Measurements from ENCODE around the gene DKK1.
A peak's percentile ranks its signal among the peaks of the same experiment; 100 is the strongest.
"Not testable (repeated sequence)": the region's sequence is repeated elsewhere in the genome, so short reads cannot be mapped to it uniquely, and the experiment has no call there.

DKK1 gene

DNA sequence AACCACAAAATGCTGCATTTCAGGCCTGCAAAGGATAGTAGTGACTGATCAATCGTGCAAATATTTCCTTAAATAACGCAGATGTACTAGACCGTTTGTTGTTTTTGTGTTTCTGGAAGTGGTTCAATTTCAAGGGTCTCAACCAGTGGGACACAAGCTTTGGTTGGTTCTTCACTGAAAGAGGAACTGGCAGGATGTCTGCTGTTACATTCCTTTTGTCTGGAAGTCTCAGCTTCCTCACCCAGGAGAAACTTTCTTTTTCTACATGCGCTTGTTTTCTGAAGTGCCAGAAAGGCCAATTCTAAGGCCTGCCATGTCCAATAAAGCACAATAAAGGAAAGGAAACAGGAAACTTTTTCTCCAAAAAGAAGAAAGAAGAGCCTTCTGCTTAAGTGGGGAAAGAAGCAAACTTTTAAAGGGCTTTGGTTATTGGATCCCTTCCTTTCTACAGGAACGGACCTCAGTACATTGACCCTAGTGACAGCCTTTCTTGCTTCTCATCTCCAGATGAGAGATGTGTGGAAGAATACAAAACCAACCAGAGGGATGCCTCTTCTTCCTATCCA, 4.1 kb downstream of the DKK1 start:
- DNase-seq (ENCODE audit: low read depth), result peak; percentile 47

GRCh38 chr10:52318822-52319464, 4.9 kb downstream of the DKK1 start:
- DNase-seq (ENCODE audit: low read depth), result peak; percentile 92

GRCh38 chr10:52319926-52320325, 5.8 kb downstream of the DKK1 start:
- DNase-seq (ENCODE audit: low read depth), result no peak

- no peak for DNase-seq (ENCODE audit: low read depth)
These were observed 8.2 kb downstream of the DKK1 start for GRCh38 chr10:52322323-52322722.

DNA sequence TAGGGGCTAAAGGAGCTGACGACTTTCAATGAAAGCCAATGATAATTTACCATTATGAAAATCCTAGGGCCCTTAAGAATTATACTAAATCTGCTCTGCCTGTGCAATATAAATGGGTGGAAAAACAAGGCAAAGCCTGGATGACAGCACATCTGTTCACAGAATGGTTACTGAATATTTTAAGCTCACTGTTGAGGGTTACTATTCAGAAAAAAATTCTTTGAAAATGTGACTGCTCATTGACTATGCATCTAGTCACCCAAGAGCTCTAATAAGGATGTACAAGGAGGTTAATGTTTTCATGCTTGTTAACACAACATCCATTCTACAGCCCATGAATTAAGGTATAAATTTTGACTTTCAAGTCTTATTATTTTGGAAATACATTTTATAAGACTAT, 8.9 kb downstream of the DKK1 start:
- no peak for DNase-seq (ENCODE audit: low read depth)

DNA sequence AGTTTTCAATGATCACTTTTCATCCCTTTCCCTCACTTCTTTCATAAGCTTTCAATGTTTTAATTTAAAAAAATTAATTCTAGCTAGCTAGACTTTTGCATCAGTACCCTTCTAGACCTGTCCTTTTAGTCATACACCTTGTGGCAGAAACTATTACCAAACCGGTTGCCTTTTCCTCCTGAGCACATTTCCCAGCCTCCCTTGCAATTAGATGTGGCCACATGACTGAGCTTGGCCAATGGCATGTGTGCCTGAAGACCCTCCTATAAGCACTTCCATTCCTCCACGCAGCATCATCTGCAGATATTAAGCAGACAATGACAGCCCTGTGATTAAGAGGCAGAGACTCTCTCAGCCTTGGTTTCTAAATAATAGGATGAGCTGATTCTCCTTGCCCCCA, 12.3 kb downstream of the DKK1 start:
- no peak for DNase-seq (ENCODE audit: low read depth)

- DNase-seq (ENCODE audit: low read depth), result no peak
These were observed 17.7 kb downstream of the DKK1 start for GRCh38 chr10:52331638-52332364.

- no peak for DNase-seq (ENCODE audit: low read depth)
These were observed 18.7 kb downstream of the DKK1 start for GRCh38 chr10:52332815-52333214.

GRCh38 chr10:52334595-52334994, 20.5 kb downstream of the DKK1 start:
- DNase-seq (ENCODE audit: low read depth), result no peak

GRCh38 chr10:52335665-52336064, 21.6 kb downstream of the DKK1 start:
- DNase-seq (ENCODE audit: low read depth), result no peak

DNA sequence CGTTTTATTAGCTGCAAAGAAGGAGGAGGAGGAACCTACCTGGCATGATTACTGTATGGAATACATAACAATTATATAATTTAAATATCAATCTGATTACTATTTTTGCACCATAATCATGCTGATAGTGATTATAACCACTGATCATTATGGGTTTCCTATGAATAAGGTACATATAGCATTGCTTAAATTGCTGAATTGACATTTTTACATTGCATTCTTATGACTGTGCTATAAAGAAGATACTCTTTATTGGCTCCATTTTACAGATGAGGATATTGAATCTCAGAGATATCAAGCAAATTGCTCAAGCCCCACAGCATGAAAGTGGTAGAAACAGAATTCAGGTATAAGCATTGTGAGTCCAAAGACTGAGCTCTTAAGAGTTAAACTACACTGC, 23.1 kb downstream of the DKK1 start:
- no peak for DNase-seq (ENCODE audit: low read depth)

GRCh38 chr10:52343439-52343838, 29.4 kb downstream of the DKK1 start:
- DNase-seq (ENCODE audit: low read depth), result no peak

DNA sequence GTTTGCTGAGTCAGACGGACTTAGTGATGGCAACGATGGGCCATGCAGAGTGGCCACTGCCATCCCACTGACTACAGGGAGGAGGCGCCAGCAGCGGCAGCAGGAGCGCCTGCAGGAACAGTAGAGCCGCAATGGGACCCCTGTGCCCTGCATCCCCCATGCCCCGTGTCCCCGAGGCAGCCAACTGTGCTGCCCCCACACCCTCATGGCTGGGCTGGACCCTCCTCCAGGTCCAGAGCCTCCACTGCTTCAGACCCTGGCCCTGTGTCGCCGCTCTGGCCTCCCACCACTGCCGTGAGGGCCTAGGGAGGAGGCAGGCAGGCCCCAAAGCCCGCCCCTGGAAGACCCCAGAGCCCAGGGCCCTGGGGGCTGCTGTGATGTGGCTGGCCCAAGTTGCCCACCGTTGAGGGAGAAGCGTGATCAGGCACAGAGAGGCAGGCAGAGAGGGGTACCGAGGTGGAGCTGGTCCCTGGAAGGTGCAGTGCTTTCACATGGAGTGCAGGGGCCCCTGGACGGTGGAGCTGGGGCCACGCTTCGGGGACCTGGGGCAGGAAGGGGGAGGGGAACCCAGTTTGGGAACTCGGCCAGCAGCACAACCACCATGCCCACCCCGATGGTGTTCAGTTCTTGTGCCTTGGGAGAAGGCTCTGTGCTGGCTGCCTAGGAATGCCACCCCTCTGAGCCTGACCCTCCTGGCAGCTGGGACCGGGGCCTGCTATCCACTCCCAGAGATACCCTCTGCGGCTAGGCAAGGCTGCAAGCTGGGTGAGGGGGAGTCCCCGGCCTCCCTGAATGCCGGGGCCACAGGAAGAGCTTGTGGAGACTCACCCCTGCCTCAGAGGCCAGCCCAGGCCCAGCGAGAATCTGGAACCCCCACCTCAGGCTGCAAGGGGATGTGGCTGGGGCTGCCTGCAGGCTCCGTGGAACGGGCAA, 32.6 kb downstream of the DKK1 start:
- DNase-seq (ENCODE audit: low read depth), result no peak

- no peak for DNase-seq (ENCODE audit: low read depth)
These were observed 33.2 kb downstream of the DKK1 start for GRCh38 chr10:52347327-52347667.

GRCh38 chr10:52348037-52348564, 34.0 kb downstream of the DKK1 start:
- no peak for DNase-seq (ENCODE audit: low read depth)

- DNase-seq (ENCODE audit: low read depth), result no peak
These were observed 37.8 kb downstream of the DKK1 start for GRCh38 chr10:52351914-52352330.

GRCh38 chr10:52353205-52353604, 39.1 kb downstream of the DKK1 start:
- no peak for DNase-seq (ENCODE audit: low read depth)

- peak; percentile 89 for DNase-seq (ENCODE audit: low read depth)
These were observed 39.9 kb downstream of the DKK1 start for GRCh38 chr10:52353960-52354394.

DNA sequence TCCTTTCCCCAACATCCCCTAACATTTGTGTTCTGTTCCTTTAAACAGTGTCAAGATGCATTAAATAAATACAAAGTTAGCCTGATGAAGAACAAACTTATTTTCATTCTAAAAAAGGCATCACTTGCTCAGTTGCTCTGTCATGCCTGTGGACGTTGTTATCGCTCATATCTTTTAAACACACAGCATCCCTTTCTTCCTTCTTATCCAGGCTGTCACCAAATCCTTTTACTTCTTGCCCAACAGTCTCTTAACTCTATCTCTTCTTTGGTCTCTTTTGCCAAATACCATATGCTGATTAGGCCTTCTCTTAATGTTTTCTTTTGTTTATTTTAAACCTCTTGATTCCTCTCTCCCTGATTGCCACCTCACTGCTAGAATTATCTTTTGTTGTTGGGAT, 43.9 kb downstream of the DKK1 start:
- DNase-seq (ENCODE audit: low read depth), result no peak

DNA sequence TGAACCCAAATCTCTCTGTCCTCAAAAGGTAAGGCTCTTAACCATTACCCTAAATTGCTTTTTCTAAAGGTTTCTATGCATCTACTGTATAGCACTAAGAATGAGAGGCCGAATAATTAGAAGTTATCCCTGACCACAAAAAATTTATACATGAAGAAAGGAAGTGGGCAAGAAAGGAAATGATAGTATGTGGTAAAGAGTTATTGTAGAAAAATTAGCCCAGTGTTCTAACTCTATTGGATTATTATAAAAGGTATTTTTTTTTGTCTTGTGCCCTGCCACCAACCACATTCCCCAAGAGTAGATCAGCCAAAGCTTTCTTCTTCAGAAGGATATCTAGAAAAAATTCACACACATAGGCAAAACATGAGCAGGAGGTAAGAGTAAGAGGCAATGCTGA, 45.4 kb downstream of the DKK1 start:
- DNase-seq (ENCODE audit: low read depth), result no peak

- not testable (repeated sequence) for DNase-seq (ENCODE audit: low read depth)
These were observed 51.7 kb downstream of the DKK1 start for GRCh38 chr10:52365547-52366432.

All from fibroblast of gingiva (primary cell).